ENCODE measurements around the gene EPHA2.

The EPHA2 gene

DNA sequence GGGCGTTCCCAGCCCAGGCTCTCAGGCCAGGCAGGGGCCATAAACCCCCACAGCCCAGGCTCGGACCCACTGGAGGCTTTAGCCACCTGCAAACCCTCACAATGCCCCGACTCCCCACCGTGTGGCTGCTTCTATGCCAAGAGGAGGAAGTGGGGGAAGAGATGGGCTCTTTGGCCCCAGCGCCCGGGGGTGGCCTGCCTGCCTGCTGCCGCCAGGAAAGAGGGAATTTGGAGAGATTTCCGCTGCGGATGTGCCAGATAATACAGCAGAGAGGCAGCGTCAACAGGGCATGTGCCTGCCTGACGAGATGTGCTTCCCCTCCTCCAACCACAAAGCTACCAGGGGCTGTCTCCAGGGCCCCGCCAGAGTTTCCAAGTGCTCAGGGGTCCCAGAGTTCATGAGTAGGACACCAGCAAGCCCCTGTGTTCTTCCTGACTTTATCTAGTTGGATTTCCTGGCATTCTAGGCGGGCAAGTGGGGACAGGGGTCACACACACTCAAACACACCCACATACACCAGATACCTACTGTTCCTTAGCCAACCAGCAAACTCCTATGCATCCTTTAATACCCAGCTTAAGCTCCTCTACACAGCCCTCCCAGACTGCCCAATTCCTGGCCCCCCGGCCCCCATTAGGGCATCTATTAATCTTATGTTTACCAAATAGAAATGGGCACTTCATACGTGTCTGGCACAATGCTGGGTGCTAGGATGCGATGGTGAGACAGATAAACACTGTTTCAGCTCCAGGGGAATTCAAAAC, 14.1 kb downstream of the EPHA2 start:
- no peaks in the 10 kb centered on the region for H3K9me3 Mint-ChIP-seq
- H3K4me3 Mint-ChIP-seq: no peak overlapping the region
- peaks cover 13% of the 10 kb centered on the region for H3K27me3 Mint-ChIP-seq
- H3K27ac Mint-ChIP-seq: peak overlapping the region in 1 of 2 donors; percentile 82
- ATAC-seq: no peak
- DNase-seq: no peak
- H3K4me1 Mint-ChIP-seq: peaks cover 49% of the 10 kb centered on the region

DNA sequence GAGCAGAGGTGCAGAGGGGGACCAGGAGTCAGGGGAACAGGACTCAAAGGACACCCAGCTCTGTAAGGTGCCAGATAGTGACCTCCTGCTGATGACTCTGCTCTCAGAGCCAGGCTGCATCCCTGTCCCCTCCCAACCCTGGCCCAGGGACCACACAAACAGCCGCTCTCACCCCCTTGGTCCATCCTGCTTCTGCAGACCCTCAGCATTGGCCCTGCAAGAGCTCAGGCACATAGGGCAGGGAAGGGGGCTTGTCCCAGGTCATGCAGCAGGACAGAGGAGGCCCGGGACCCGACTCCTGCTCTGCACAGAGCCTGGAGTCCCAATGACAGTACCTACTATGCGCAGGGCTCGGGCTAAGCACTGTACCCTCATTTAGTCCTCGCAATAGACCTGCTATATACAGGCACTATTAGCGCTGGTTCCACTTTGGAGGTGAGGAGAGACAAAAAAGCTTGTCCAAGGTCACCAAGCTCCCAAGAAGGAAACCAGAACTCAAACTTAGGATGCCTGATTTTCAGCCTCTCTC, 15.7 kb downstream of the EPHA2 start:
- DNase-seq: no peak
- no peak for ATAC-seq
- H3K4me3 Mint-ChIP-seq: no peak overlapping the region
- H3K27me3 Mint-ChIP-seq: peaks cover 13% of the 10 kb centered on the region
- peaks cover 38% of the 10 kb centered on the region for H3K4me1 Mint-ChIP-seq
- no peaks in the 10 kb centered on the region for H3K9me3 Mint-ChIP-seq
- H3K27ac Mint-ChIP-seq: no peak overlapping the region

DNA sequence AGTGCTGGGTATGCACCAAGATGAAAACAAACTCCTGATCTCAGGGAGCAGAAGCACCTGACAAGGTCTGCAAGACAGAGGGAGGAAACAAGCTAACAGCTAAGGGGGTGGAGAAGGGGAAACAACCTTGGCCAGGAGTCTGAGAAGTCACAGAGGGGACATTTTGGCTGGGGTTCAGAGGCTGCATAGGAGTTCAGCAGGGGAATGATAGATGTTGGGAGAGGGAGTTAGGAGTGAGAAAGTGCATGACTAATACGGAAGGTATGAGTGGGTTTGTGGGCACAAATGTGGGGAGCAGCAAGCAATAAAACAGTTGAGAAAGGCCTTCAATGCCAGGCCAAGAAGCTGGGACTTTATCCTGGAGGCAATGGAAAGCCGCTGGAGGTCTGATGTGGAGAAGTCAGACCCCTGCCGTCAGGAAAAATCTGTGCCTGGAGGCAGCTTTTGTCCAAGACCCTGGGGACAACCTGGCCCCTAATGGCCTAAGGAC, 16.4 kb downstream of the EPHA2 start:
- ATAC-seq: peak; percentile 65
- H3K27ac Mint-ChIP-seq: no peak overlapping the region
- no peaks in the 10 kb centered on the region for H3K9me3 Mint-ChIP-seq
- H3K4me3 Mint-ChIP-seq: no peak overlapping the region
- DNase-seq: no peak
- peaks cover 33% of the 10 kb centered on the region for H3K4me1 Mint-ChIP-seq
- H3K27me3 Mint-ChIP-seq: peaks cover 13% of the 10 kb centered on the region

DNA sequence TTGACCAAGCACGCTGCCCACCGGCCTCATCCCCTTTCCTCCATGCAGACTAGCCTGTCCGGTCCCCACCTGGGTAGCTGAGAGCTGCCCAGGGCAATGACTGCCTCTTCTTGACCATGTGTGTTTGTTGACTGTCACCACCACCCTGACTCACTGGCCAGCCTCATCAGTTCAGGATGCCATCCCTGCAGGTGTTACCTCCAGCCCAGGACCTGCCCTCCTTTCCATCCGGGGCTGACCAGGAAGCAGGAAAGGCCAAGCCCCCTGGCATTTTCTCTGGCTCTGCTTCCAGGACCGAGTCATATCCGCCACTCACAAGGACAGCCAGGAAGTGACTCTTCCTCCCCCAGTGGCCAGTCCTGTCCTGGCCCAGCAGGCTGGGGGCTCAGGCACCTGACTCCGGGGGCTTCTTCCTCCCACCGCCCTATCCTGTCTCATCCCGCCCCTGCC, 17.1 kb downstream of the EPHA2 start:
- Mint-ChIP-seq H3K4me3 (no peak overlapping the region), H3K27ac (no peak overlapping the region), H3K27me3 (peaks cover 13% of the 10 kb centered on the region), H3K4me1 (peaks cover 32% of the 10 kb centered on the region), H3K9me3 (no peaks in the 10 kb centered on the region)
- ATAC-seq: peak; percentile 6
- no peak for DNase-seq

DNA sequence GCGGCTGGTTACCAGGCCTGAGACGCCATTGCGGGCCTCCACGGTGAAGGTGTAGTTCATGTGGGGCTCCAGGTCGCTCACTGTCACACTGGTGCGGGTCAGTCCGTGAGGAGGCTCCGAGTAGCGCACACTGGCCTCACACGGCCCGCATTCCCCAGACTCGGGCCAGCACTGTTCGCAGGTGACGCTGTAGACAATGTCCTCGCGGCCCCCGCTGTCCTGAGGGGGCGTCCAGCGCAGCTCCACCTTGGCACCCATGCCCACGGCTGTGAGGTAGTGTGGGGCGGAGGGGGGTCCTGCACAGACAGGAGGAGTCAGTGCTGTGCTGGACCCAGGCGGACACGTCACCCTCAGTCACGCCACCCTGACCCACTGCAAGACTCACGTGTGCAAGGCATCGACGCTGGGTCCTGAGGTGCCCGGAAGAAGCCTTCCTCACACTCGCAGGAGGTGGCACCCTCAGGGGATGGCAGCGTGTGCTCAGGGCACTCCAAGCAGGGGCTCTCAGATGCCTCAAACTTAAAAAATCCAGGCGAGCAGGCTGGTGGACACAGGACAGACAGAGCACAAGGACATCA, 17.9 kb downstream of the EPHA2 start:
- Mint-ChIP-seq H3K27me3 (peaks cover 13% of the 10 kb centered on the region), H3K4me3 (no peak overlapping the region)
- ATAC-seq: no peak

DNA sequence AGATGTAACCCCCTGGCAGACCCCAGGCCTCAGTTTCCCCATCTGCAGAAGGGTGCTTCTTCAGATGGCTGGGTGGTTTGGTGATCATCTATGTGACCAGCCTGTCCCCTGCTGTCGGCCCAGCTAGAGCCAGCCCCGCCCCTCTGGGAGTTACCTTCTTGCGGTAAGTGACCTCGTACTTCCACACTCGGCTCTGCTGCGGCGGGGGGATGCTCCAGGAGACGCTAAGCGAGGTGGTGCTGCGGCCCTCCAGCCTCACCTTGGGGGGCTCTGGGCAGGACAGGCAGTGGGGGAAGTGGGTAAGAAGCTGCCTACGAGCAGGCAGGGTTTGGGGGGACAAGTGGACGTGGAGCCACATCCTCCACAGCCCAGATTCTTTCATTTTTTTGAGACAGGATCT, 20.4 kb downstream of the EPHA2 start:
- H3K4me3 Mint-ChIP-seq: no peak overlapping the region
- no peak for ATAC-seq
- H3K27me3 Mint-ChIP-seq: no peaks in the 10 kb centered on the region
- no peak for DNase-seq
- no peaks in the 10 kb centered on the region for H3K9me3 Mint-ChIP-seq
- no peak overlapping the region for H3K27ac Mint-ChIP-seq
- peaks cover 14% of the 10 kb centered on the region for H3K4me1 Mint-ChIP-seq

More for the DNA sequence above, 17.9 kb downstream of the EPHA2 start:
- Mint-ChIP-seq H3K4me1 (peaks cover 32% of the 10 kb centered on the region), H3K27ac (no peak overlapping the region), H3K9me3 (no peaks in the 10 kb centered on the region)
- DNase-seq: no peak

DNA sequence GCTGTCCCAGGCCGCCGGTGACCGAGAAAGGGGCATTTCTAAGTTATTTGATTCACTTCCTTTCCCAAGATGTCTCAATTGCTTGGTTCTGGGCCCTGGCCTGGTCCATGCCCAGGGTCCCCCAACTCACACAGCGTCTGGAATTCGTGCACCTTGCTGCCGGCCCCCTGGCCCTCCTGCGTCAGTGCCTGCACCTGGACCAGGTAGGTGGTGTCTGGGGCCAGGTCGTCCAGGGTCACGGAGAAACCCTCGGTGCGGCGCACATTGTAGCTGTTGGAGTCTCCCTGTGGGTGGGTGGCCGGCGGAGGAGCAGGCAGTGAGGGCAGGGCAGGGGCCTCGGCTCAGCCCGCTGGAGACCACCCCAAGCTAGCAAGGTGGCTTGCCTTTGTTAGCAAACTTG, 21.0 kb downstream of the EPHA2 start:
- Mint-ChIP-seq H3K9me3 (no peaks in the 10 kb centered on the region), H3K4me1 (peaks cover 10% of the 10 kb centered on the region), H3K27me3 (no peaks in the 10 kb centered on the region), H3K27ac (no peak overlapping the region), H3K4me3 (no peak overlapping the region)
- DNase-seq (no peak), ATAC-seq (no peak)

DNA sequence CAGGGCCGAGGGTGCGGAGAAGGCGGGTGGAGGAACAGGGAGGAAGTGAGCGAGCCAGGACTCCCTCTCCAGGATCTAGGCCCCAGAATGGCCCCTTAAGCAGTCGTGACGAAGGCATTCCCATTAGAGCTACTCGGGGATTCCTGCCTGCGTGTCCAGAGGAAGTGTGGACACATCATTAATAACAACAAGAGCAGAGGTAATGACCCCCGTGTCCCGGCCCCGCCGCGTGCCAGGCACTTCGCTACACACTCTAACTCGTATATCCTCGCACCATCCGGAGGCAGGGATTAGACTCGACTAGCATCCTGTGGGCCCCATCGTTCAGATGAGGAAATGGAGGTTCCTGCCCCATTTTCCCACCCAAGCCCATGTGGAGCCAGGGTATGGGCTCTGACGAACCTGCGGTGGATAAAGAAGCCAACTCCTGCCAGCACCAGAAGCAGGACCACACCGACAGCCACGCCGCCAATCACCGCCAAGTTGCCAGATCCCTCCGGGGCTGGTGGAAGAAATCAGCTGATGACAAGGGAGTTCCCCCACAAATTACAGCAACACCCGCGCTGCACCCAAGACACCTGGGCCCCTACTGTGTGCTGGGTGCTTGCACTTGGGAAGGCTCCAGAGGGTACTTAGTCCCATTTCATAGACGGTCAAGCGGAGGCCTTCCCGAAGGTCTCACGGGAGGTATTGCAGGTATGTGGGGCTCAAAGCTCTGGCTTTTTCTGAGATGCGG, 21.6 kb downstream of the EPHA2 start:
- Mint-ChIP-seq H3K4me1 (peaks cover 3% of the 10 kb centered on the region), H3K9me3 (no peaks in the 10 kb centered on the region), H3K4me3 (no peak overlapping the region), H3K27me3 (no peaks in the 10 kb centered on the region), H3K27ac (no peak overlapping the region)
- DNase-seq (no peak), ATAC-seq (no peak)

DNA sequence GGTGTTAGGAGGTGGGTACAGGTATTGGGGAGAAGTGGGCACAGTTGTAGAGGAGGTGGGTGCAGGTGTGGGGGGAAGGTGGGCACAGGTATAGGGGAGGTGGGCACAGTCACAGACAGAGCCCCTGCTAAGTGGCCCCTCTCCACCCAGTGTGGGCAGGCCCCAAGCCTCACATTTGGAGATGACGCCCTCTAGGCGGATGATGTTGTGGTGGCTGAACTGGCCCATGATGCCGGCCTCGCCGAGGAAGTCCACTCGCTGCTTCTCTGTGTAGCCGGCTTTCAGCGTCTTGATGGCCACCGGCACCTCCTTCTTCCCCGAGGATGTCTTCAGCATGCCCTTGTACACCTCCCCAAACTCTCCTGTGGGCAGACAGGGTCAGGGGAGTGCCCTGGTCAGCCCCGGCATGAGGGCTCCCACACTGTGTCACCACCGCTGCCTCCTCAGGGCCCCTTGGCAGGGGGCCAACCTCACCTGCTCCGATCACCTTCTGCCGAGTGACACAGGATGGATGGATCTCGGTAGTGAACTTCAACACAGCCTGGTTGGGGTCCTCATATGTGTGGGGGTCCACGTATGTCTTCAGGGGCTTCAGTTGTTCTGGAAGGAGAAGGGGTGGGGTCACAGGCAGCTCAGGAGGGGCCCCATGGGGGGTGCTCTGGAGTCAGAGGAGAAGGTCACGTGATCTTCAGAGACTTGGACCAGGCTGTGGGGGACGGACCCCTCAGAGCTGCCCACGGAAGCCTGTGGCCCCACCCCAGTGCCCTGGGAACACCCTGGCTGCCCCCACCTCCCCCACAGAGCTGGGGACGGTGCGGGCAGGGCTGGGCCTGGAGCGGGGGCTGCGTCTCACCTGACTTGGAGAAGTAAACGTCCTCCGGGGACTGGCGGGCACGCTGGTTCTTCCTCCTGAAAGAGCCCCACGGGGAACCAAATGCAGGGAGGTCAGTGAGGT, 22.6 kb downstream of the EPHA2 start:
- Mint-ChIP-seq H3K27me3 (no peaks in the 10 kb centered on the region), H3K4me1 (no peaks in the 10 kb centered on the region), H3K9me3 (no peaks in the 10 kb centered on the region), H3K27ac (no peak overlapping the region), H3K4me3 (no peak overlapping the region)
- ATAC-seq (peak; percentile 54), DNase-seq (no peak)

DNA sequence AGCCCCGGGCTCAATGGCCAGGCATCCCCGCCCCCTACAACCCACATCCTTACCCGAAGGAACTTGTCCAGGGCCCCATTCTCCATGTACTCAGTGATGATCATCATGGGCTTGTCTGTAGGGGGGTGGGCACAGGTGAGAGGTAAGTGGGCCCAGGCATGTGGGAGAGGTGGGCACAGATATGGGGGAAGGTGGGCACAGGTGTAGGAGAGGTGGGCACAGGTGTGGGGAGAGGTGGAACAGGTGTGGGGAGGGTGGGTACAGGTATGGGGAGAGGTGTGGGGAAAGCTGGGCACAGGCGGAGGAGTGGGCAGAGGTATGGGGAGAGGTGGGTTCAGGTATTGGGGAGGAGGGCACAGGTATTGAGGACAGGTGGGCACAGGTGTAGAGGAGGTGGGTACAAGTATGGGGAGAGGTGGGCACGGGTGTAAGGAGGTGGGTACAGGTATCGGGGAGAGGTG, 23.5 kb downstream of the EPHA2 start:
- Mint-ChIP-seq H3K27me3 (no peaks in the 10 kb centered on the region), H3K4me1 (no peaks in the 10 kb centered on the region), H3K4me3 (no peak overlapping the region), H3K9me3 (no peaks in the 10 kb centered on the region), H3K27ac (no peak overlapping the region)
- DNase-seq (no peak), ATAC-seq (no peak)

DNA sequence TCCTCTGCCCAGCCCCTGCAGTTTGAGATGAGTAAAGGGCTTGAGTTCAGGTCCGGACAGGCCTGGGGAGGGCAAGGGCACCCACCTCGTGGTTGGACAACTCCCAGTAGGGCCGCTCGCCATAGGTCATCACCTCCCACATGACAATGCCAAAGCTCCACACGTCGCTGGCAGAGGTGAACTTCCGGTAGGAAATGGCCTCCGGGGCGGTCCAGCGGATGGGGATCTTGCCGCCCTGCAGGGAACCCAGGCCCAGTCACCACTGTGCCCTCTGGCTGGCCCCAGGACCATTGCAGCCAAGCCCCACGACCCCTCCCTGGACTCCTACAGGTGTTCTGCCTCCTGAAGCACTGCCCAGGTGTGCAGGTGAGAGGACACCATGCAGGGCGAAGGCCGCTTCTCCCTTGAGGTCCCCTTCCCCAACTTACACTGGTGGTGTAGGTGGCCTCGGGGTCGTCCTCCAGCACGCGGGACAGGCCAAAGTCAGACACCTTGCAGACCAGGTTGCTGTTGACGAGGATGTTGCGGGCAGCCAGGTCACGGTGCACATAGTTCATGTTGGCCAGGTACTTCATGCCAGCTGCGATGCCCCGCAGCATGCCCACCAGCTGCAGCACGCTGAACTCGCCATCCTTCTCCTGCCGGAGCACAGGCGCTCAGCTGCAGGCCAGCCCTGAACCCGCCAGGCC, 24.1 kb downstream of the EPHA2 start:
- Mint-ChIP-seq H3K9me3 (no peaks in the 10 kb centered on the region), H3K4me3 (no peak overlapping the region), H3K27ac (no peak overlapping the region), H3K4me1 (no peaks in the 10 kb centered on the region), H3K27me3 (no peaks in the 10 kb centered on the region)
- no peak for ATAC-seq
- DNase-seq: no peak

DNA sequence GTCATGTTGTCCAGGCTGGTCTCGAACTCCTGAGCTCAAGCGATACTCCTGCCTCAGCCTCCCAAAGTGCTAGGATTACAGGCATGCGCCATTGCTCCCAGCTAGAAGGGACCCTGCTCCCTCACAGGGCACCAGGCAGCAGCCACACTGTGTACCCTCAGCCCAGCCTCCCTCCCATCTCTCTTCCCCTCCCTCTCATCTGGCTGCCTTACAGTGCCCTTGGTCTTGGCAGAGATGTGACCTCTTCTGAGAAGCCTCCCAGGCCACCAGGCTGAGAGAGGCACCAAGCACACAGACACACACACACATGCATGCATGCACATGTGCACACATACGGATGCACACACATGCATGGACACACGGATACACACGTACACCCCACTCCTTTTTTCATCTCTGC, 25.0 kb downstream of the EPHA2 start:
- no peaks in the 10 kb centered on the region for H3K4me1 Mint-ChIP-seq
- H3K27ac Mint-ChIP-seq: no peak overlapping the region

DNA sequence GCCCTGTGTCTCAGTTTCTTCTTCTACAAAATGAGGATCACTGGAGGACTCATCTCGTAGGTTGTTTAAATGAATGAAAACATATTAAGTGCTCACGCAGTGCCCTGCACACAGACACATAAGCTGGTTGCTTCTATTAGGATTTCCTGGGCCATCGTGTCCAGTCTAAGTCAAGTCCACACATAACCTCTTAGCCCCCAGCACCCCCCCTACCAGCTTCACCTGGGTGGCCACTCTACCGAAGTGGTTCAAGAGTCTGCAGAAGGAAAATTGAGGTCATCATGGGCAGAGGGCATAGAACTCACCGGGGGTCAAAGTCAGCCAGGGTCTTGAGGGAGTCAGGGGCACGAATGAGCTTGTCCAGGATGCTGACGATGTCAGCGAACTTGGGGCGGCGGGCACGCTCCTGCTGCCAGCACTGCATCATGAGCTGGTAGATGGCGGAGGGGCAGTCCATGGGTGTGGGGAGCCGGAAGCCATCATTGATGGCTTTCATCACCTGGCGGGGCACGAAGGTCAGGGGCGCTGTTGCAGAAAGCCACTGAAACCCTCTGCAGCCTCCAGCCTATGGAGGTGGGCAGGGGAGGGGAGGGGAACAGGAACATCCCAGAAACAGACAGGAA, 25.8 kb downstream of the EPHA2 start:
- H3K27me3 Mint-ChIP-seq: peaks cover 11% of the 10 kb centered on the region
- peak overlapping the region in 1 of 2 donors; percentile 7 for H3K27ac Mint-ChIP-seq
- no peak overlapping the region for H3K4me3 Mint-ChIP-seq
- DNase-seq (no peak), ATAC-seq (no peak)
- H3K9me3 Mint-ChIP-seq: no peaks in the 10 kb centered on the region
- no peaks in the 10 kb centered on the region for H3K4me1 Mint-ChIP-seq

More for the DNA sequence above, 25.0 kb downstream of the EPHA2 start:
- DNase-seq: no peak
- Mint-ChIP-seq H3K9me3 (no peaks in the 10 kb centered on the region), H3K27me3 (peaks cover 7% of the 10 kb centered on the region), H3K4me3 (no peak overlapping the region)
- ATAC-seq: no peak

DNA sequence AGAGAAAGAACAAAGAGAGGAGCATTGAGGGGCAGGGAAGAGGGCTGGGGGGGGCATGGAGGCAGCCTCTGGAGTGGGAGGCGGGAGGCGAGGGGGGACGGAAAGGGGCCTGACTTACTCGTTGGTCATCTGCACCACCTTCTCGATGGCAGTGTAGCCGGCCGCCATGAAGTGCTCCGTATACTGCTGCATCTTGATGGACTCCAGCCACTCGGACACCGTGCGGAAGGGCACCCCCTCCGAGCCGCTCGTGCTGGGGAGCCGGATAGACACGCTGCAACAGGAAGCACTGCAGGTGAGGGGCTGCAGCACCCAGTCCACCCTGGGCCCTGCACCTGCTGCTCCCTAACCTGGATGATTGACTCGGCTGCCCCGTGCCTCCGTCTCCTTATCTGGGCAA, 26.6 kb downstream of the EPHA2 start:
- no peak for ATAC-seq
- H3K4me1 Mint-ChIP-seq: no peaks in the 10 kb centered on the region
- DNase-seq: no peak
- H3K9me3 Mint-ChIP-seq: no peaks in the 10 kb centered on the region
- H3K4me3 Mint-ChIP-seq: no peak overlapping the region
- H3K27me3 Mint-ChIP-seq: peaks cover 11% of the 10 kb centered on the region
- H3K27ac Mint-ChIP-seq: no peak overlapping the region

All from stimulated activated naive CD8-positive, alpha-beta T cell treated with anti-CD3 and anti-CD28 coated beads, Interleukin-15, amount 100 ng/mL, for 72 hours (primary cell).